Measurements from ENCODE around the gene ZNF585A. TPM values are rescaled to one million over a fixed set of nuclear protein-coding genes. Genes with fewer than 3 reads are reported as not detected.
"Not testable (repeated sequence)": the region's sequence is repeated elsewhere in the genome, so short reads cannot be mapped to it uniquely, and the experiment has no call there.

Gene ZNF585A
- total RNA-seq, 4 donors from 2014 or later, result 3.2 to 14.1 (median 11.1) TPM

DNA sequence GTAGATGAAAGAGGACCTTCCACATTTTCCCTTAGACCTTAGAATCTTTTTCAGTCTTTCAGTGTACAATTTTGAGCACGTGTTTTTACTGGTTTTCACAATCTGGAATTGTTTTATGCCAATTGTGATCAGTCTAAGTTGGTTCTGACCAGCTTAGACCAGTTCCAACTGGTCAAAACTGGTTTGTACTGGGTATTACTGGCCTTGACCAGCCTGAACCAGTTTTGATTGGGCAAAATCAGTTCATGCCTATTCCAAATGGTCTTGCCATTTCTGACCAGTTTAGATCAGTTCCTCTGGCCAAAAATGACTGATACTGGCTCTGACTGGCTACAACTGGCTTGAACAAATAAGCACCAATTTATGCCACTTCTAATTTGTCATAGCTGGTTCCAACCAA is 36.4 kb downstream of the ZNF585A start:
- intact Hi-C loops (cut with DNase I; ENCODE audit: low total_unique reads), result no loop called here
- 13 to 16% methylated on average over 1 of the region's 1 CpG for WGBS, 2 donors
- no peak for TF ChIP-seq POLR2A (IDR thresholded peaks at IDR 0.05)
- TF ChIP-seq CTCF (IDR thresholded peaks at IDR 0.05), result no peak
- H3K4me3 ChIP-seq (ENCODE audit: low read depth, poor library complexity, severe bottlenecking), result no peak overlapping the region
- no peak for DNase-seq (ENCODE audit: low spot score in 2 of 2)

- DNase-seq (ENCODE audit: low spot score in 2 of 2), result no peak
- WGBS, 2 donors, result 95 to 100% methylated on average over 3 of the region's 3 CpGs
- TF ChIP-seq POLR2A (IDR thresholded peaks at IDR 0.05) (no peak), CTCF (IDR thresholded peaks at IDR 0.05) (no peak)
- no peak overlapping the region for H3K4me3 ChIP-seq (ENCODE audit: low read depth, poor library complexity, severe bottlenecking)
- intact Hi-C loops (cut with DNase I; ENCODE audit: low total_unique reads), result no loop called here
Observed at GRCh38 chr19:37128821-37129177, 43.7 kb downstream of the ZNF585A start.

- no peak for DNase-seq (ENCODE audit: low spot score in 2 of 2)
- WGBS, 2 donors, result 95% methylated on average over 12 of the region's 12 CpGs
- intact Hi-C loops (cut with DNase I; ENCODE audit: low total_unique reads), result no loop called here
- TF ChIP-seq POLR2A (IDR thresholded peaks at IDR 0.05), result no peak
- no peak for TF ChIP-seq CTCF (IDR thresholded peaks at IDR 0.05)
- no peak overlapping the region for H3K4me3 ChIP-seq (ENCODE audit: low read depth, poor library complexity, severe bottlenecking)
Observed at GRCh38 chr19:37127999-37128820, 44.3 kb downstream of the ZNF585A start.

- DNase-seq (ENCODE audit: low spot score in 2 of 2); H3K4me3 ChIP-seq (ENCODE audit: low read depth, poor library complexity, severe bottlenecking); intact Hi-C loops (cut with DNase I; ENCODE audit: low total_unique reads): not testable (repeated sequence)
- 88 to 100% methylated on average over 3 of the region's 3 CpGs for WGBS, 2 donors
Observed at GRCh38 chr19:37122093-37122492, 50.4 kb downstream of the ZNF585A start.

- whole genome bisulfite sequencing, 2 donors, result 96 to 97% methylated on average over 9 of the region's 9 CpGs
- no peak overlapping the region for H3K4me3 ChIP-seq (ENCODE audit: low read depth, poor library complexity, severe bottlenecking)
- DNase-seq (ENCODE audit: low spot score in 2 of 2), result no peak
- intact Hi-C loops (cut with DNase I; ENCODE audit: low total_unique reads), result no loop called here
- TF ChIP-seq CTCF (IDR thresholded peaks at IDR 0.05), result no peak
- no peak for TF ChIP-seq POLR2A (IDR thresholded peaks at IDR 0.05)
Observed at GRCh38 chr19:37114001-37114400, 58.5 kb downstream of the ZNF585A start.

GRCh38 chr19:37111753-37112152 is 60.7 kb downstream of the ZNF585A start:
- WGBS, 2 donors, result 84 to 88% methylated on average over 7 of the region's 7 CpGs
- DNase-seq (ENCODE audit: low spot score in 2 of 2); H3K4me3 ChIP-seq (ENCODE audit: low read depth, poor library complexity, severe bottlenecking); intact Hi-C loops (cut with DNase I; ENCODE audit: low total_unique reads): not testable (repeated sequence)

DNA sequence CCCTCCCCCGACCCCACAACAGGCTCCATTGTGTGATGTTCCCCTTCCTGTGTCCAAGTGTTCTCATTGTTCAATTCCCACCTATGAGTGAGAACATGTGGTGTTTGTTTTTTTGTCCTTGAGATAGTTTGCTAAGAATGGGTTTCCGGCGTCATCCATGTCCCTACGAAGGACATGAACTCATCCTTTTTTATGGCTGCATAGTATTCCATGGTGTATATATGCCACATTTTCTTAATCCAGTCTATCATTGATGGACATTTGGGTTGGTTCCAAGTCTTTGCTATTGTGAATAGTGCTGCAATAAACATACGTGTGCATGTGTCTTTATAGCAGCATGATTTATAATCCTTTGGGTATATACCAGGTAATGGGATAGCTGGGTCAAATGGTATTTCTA is 68.4 kb downstream of the ZNF585A start:
- intact Hi-C loops (cut with DNase I; ENCODE audit: low total_unique reads); DNase-seq (ENCODE audit: low spot score in 2 of 2): not testable (repeated sequence)
- 95 to 98% methylated on average over 5 of the region's 5 CpGs for WGBS, 2 donors

More for the DNA sequence above, 68.4 kb downstream of the ZNF585A start:
- H3K4me3 ChIP-seq (ENCODE audit: low read depth, poor library complexity, severe bottlenecking), result not testable (repeated sequence)

All from lower leg skin (tissue), 4 donors.